GM19238 (cell line): Measurements from ENCODE around the gene PTPRN2.
"Not testable (repeated sequence)": the region's sequence is repeated elsewhere in the genome, so short reads cannot be mapped to it uniquely, and the experiment has no call there.

Experiments
- DNase-seq: peaks from one replicate; pipeline ENCODE4 v3.0.0; 2011; ENCODE audit warnings: low spot score; ENCODE audit not compliant: insufficient read length

The PTPRN2 gene

DNA sequence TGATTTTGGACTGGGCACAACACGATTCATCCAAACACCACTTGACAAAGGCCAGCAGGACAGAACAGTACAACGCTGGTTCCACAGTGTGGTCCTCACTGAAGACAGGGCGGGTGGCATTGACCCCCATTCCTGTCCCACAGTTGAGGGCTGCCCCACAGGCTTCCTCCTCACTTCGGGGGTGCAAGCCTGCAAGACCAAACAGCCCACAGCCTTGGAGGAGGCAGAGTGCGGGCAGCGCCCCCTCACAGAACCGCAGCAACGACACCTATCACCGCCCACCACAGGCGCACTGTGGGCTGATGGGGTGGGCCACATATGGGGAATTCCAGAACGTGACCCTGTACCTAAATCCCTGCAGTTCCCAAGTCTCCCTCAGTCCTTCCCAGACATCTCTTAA, 70.6 kb downstream of the PTPRN2 start:
- no peak for DNase-seq

DNA sequence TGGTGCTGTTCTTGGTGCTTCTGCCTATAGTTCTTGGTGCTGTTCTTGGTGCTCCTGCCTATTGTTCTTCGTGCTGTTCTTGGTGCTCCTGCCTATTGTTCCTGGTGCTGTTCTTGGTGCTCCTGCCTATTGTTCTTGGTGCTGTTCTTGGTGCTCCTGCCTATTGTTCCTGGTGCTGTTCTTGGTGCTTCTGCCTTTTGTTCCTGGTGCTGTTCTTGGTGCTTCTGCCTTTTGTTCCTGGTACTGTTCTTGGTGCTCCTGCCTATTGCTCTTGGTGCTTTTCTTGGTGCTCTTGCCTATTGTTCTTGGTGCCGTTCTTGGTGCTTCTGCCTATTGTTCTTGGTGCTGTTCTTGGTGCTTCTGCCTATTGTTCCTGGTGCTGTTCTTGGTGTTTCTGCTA, 71.1 kb downstream of the PTPRN2 start:
- no peak for DNase-seq

GRCh38 chr7:158512869-158513268, 74.8 kb downstream of the PTPRN2 start:
- DNase-seq: no peak

- DNase-seq: no peak
Measured at GRCh38 chr7:158512042-158512441, 75.6 kb downstream of the PTPRN2 start.

DNA sequence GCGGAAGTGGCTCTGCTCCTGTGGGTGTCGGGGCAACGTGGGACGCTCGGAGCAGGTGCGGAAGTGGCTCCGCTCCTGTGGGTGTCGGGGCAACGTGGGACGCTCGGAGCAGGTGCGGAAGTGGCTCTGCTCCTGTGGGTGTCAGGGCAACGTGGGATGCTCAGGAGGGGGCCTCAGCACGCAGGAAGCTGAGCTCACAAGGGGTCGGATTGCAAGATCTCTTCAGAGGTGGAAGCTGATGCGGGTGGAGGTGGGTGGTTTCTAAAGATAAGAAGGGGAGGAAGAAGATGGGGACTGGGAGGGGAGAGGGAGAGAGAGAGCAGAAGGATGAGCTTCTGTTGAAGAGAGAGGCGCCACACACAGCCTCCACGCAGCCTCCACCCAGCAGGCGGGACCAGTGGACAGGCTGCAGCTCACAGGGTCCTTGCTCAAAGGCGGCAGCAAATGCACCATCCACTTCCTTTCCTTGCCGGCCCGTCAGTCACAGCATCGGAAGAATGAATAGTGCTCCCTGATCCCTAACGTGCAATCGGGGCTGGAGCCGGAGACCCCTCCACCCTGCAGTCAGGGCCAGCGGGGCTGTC, 78.7 kb downstream of the PTPRN2 start:
- no peak for DNase-seq

GRCh38 chr7:158508321-158508720, 79.3 kb downstream of the PTPRN2 start:
- not testable (repeated sequence) for DNase-seq

- no peak for DNase-seq
Measured at GRCh38 chr7:158507917-158508316, 79.7 kb downstream of the PTPRN2 start.

DNA sequence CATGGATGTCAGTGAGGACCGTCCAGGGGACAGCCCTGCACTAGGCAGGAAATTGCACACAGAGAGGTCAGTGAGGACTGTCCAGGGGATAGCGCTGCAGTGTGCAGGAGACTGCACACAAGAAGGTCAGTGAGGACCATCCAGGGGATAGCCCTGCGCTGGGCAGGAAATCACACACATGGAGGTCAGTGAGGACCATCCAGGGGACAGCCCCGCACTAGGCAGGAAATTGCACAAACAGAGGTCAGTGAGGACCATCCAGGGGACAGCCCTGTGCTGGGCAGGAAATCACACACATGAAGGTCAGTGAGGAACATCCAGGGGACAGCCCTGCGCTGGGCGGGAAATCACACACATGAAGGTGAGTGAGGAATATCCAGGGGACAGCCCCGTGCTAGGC, 80.4 kb downstream of the PTPRN2 start:
- DNase-seq: not testable (repeated sequence)

GRCh38 chr7:158506626-158507025, 81.0 kb downstream of the PTPRN2 start:
- DNase-seq: no peak

- no peak for DNase-seq
Measured at GRCh38 chr7:158505683-158506082, 81.9 kb downstream of the PTPRN2 start.

DNA sequence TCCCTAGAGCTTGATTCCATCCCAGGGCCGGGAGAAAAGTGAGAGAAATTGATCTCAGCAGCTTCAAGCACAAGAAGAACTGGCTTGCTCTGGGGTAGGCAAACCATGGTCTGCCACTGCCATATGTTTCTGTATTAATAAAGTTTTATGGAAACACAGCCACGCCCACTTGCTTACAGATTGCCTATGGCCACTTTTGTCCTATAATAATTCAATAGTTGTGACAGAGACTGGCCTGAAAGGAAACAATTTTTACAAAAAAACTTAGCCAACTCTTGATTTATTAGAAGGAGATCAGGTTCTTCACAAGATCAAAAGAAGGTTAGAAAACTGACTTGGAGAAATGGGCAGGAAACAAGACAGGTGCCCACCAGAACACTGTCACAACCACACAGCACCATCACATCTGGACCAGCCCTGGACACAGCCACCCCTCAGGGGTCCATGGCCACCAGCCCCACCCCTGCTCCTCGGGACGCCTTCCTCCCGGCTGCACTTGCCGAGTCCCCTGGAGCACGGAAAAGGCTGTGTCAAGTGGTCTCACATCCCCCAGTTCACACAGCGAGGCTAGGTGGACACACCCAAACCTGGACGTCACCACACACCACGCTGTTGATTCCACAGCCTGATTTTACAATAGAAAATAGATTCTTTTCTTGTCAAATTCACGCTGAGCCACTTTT, 85.4 kb downstream of the PTPRN2 start:
- no peak for DNase-seq

DNA sequence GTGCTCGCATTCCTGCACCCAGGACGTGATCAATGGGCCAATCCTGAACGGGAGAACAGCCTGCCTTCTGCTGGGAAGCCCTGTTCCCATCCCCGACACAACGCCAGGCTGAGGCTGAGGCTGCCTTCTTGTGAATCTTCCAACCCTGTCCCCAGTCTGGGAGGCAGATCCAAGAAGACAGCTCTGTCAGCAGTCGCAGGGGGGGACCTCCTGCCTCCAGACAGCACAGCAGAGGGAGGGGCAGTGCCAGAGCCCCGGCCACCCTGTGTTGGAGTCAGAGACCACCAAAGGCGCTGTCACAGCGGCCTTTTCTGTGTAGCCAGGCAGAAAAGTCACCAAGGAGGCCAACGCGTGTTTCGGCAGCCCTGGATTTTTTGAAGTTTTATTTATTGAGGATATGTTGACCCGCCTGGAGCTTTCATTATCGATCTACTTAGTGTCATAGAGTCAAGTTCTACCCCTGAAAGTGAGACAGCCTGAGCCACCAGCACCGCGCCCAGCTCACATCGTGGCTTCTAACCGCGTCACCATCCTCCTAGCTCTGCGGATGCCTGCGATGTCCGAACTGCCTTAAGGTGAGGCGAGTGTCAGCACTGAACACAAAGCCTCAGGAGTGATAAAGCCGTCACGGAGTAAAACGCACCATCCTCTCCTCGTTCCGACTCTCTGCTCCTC, 86.1 kb downstream of the PTPRN2 start:
- no peak for DNase-seq

DNA sequence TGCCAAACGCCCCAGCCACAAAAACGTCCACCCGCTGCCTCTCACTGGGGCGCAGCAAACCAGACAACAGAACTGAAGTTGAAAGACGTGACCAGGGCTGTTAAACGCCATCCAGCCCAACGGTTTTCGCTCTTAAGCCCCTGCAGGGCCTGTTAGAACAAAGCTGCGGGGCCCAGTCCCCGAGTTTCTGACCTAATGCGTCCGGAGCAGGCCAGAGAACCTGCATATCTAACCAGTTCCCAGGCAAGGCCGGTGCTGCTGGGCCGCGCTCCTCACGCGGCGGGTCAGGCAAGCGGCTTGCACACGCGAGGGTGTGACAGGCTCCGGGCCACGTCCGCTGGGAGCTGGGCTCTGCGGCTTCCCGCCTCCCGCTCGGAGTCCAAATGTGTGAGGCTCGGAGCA, 87.0 kb downstream of the PTPRN2 start:
- DNase-seq: no peak

GRCh38 chr7:158499082-158499455, 88.6 kb downstream of the PTPRN2 start:
- DNase-seq: no peak

GRCh38 chr7:158498443-158499081, 89.1 kb downstream of the PTPRN2 start:
- DNase-seq: no peak

- no peak for DNase-seq
Measured at GRCh38 chr7:158497627-158498026, 90.0 kb downstream of the PTPRN2 start.

GRCh38 chr7:158495786-158496185, 91.8 kb downstream of the PTPRN2 start:
- DNase-seq: no peak

DNA sequence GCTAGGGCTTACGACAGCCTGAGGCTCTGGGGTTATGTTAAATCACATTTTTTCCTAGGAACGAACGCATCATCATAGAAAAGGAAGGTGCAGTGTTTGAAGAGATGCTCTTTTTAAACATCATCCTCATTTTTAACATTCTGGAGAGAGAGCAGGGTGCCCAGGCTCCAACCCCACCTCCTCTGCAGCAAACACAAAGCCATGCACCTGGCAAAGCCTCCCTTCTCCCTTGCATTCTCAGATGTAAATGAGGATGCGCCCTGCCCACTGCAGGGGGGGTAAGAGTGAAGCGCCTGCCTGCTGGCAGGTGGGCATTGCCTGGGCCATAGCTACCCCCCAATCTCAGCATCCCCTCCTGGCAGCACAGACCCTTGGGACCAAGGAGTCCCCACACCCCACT, 92.4 kb downstream of the PTPRN2 start:
- no peak for DNase-seq

DNA sequence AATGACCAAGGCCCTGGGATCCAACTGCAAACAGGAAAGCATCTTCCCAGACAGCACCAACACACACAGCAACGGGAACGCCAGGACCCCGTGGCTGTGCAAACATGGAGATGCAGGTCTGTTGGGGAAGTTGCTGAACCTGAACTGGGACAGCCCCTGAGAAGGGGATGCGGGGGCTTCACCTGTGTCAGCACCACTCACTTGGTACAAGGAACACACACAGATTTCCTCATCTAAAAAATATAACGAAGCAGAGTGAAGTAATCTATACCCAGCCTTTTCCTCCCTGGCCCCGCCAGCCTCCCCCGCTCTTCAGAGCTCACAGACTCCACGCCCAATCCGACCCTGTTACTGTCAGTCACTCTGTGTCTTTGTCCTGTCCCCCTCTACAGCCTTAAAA, 93.0 kb downstream of the PTPRN2 start:
- DNase-seq: no peak

DNA sequence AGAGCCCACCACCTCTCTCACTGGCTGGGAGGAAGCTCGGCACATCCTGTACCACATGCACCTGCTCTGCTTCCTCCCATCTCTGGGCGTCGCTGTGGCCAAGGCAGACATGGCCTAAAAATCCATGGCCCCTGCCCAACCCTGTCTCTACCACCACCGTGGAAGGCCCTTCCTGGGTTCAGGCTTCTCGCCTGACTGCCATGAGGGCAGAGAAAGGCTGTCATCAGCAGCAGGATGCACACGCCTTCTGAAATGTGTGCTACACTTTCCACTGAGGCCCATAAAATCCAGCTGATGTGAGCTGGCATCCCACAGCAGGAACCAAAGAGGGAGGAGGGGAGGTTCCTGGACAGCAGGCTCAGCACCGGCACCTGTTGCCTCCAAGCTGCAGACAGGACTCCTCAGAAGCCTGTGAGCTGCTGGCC, 93.4 kb downstream of the PTPRN2 start:
- no peak for DNase-seq

GRCh38 chr7:158492367-158492764, 95.3 kb downstream of the PTPRN2 start:
- no peak for DNase-seq

GRCh38 chr7:158491094-158491493, 96.5 kb downstream of the PTPRN2 start:
- DNase-seq: no peak
